ENCODE measurements around the gene KCTD2.
"Not testable (repeated sequence)": the region's sequence is repeated elsewhere in the genome, so short reads cannot be mapped to it uniquely, and the experiment has no call there.

The KCTD2 gene

GRCh38 chr17:75046407-75047289 is at the start of gene KCTD2, which contains the start of gene ATP5PD:
Gene KCTD2, plus strand, starts transcription at chr17:75047225. Its CDS starts 26 bp downstream, at chr17:75047251.
Gene ATP5PD, minus strand, starts transcription at chr17:75046969. Its CDS starts 4,319 bp downstream, at chr17:75042650.
- DNase-seq, result peak; percentile 98

- no peak for DNase-seq
These were observed 48.2 kb upstream of the KCTD2 start for GRCh38 chr17:74998783-74999182.

GRCh38 chr17:74999523-74999922 is 47.5 kb upstream of the KCTD2 start:
- DNase-seq, result no peak

- no peak for DNase-seq
These were observed 44.8 kb upstream of the KCTD2 start for GRCh38 chr17:75001915-75002843.

GRCh38 chr17:75003070-75003956 is 43.7 kb upstream of the KCTD2 start:
- DNase-seq, result no peak

- DNase-seq, result no peak
These were observed 43.1 kb upstream of the KCTD2 start for GRCh38 chr17:75003957-75004355.

GRCh38 chr17:75004371-75004770 is 42.7 kb upstream of the KCTD2 start:
- DNase-seq, result no peak

- no peak for DNase-seq
These were observed 41.7 kb upstream of the KCTD2 start for GRCh38 chr17:75005291-75005690.

GRCh38 chr17:75006084-75006483 is 40.9 kb upstream of the KCTD2 start:
- not testable (repeated sequence) for DNase-seq

- no peak for DNase-seq
These were observed 40.4 kb upstream of the KCTD2 start for GRCh38 chr17:75006653-75007052.

GRCh38 chr17:75008373-75008772 is 38.7 kb upstream of the KCTD2 start:
- no peak for DNase-seq

- DNase-seq, result no peak
These were observed 37.8 kb upstream of the KCTD2 start for GRCh38 chr17:75009139-75009724.

GRCh38 chr17:75010683-75011400 is 36.2 kb upstream of the KCTD2 start:
- no peak for DNase-seq

GRCh38 chr17:75011401-75012095 is 35.5 kb upstream of the KCTD2 start:
- no peak for DNase-seq

- no peak for DNase-seq
These were observed 35.0 kb upstream of the KCTD2 start for GRCh38 chr17:75012096-75012345.

- DNase-seq, result peak; percentile 93
These were observed 34.5 kb upstream of the KCTD2 start, which contains the start of gene MRPL58 for GRCh38 chr17:75012346-75013091. Gene MRPL58, plus strand, starts transcription at chr17:75012670. Its CDS starts 17 bp downstream, at chr17:75012687.

GRCh38 chr17:75013092-75013559 is 33.9 kb upstream of the KCTD2 start:
- no peak for DNase-seq

- DNase-seq, result no peak
These were observed 27.9 kb upstream of the KCTD2 start for GRCh38 chr17:75019146-75019545.

GRCh38 chr17:75019710-75020109 is 27.3 kb upstream of the KCTD2 start:
- DNase-seq, result no peak

Measured in activated effector memory CD4-positive, alpha-beta T cell treated with anti-CD3 and anti-CD28 coated beads, Interleukin-2, amount 50 U/mL, for 16 hours (primary cell).